ENCODE data around the gene RPS15. TPM values are rescaled to one million over a fixed set of nuclear protein-coding genes. Genes with fewer than 3 reads are reported as not detected.

Gene RPS15
- total and polyA plus RNA-seq, 9 of the 15 experiments (the other 6 are each of a cell fraction or from before 2014, with no cell fraction given), result 605 to 2,791 (median 957) TPM

DNA sequence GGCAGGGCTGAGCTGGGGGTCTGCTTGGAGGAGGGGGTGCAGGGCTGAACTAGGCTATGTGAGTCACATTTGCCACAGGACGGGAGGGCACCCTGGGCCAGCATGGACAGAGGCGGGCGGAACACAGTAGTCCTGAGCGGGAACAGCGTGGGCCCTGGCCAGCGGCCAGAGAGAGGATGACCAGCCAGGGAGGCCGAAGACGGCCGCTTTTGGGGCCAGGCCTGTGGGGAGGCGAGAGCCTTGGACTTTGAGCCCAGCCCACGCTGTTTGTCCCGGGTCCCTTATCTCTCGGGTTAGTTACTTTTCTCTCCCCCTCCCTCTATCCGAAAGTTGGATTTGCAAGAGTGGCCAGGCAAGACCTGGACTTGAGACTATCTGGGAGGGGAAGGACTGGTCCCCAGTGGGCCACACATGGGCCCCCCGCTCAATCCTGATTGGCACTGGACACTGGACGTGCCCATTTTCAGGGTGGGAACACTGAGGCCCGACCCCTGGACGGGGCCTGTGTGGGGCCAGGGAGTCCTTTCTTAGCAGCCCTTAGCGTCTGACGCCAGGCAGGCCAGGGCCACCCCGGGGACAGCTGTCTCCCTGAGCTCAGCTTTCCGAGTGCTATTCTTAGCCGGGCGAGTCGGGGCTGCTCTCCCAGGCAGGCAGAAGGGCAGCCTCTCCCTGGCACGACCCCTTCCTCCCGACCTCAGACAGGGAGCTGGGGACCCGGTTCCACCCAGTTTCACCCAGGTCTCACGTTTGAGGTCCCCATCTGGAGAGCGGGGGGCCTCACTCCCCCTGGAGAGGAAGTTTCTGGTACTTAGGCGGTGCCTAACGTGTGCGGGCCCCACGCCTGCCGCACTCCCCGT is 37.7 kb upstream of the RPS15 start (continued):
- TF ChIP-seq, protein P1, sequence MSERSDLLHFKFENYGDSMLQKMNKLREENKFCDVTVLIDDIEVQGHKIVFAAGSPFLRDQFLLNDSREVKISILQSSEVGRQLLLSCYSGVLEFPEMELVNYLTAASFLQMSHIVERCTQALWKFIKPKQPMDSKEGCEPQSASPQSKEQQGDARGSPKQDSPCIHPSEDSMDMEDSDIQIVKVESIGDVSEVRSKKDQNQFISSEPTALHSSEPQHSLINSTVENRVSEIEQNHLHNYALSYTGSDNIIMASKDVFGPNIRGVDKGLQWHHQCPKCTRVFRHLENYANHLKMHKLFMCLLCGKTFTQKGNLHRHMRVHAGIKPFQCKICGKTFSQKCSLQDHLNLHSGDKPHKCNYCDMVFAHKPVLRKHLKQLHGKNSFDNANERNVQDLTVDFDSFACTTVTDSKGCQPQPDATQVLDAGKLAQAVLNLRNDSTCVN (CRISPR knock-in tag; IDR thresholded peaks at IDR 0.05), result no peak
- TF ChIP-seq SRSF3 (IDR thresholded peaks at IDR 0.05; ENCODE audit: insufficient read depth, low read length) (no peak), ZFP1 (CRISPR knock-in tag; IDR thresholded peaks at IDR 0.05) (no peak), PHF8 (IDR thresholded peaks at IDR 0.05; ENCODE audit: borderline replicate concordance, low read length) (no peak), KAT7 (CRISPR knock-in tag; IDR thresholded peaks at IDR 0.05; ENCODE audit: borderline replicate concordance) (no peak), MAFK (IDR thresholded peaks at IDR 0.05; ENCODE audit: low read length) (no peak), ARHGAP35 (IDR thresholded peaks at IDR 0.05; ENCODE audit: partially characterized antibody) (no peak), SNIP1 (IDR thresholded peaks at IDR 0.05; ENCODE audit: low read depth) (no peak), TCF3 (CRISPR knock-in tag; IDR thresholded peaks at IDR 0.05) (no peak), PHF20 (IDR thresholded peaks at IDR 0.05; ENCODE audit: partially characterized antibody) (peak; percentile 57), TBP (optimal IDR thresholded peaks at IDR 0.05; ENCODE audit: low read depth, low read length) (no peak), MCM7 (IDR thresholded peaks at IDR 0.05) (no peak), ELF1 (tag; IDR thresholded peaks at IDR 0.05) (no peak), FIP1L1 (IDR thresholded peaks at IDR 0.05; ENCODE audit: low read depth, low read length, poor library complexity, severe bottlenecking) (no peak)
- TF ChIP-seq, protein P2, sequence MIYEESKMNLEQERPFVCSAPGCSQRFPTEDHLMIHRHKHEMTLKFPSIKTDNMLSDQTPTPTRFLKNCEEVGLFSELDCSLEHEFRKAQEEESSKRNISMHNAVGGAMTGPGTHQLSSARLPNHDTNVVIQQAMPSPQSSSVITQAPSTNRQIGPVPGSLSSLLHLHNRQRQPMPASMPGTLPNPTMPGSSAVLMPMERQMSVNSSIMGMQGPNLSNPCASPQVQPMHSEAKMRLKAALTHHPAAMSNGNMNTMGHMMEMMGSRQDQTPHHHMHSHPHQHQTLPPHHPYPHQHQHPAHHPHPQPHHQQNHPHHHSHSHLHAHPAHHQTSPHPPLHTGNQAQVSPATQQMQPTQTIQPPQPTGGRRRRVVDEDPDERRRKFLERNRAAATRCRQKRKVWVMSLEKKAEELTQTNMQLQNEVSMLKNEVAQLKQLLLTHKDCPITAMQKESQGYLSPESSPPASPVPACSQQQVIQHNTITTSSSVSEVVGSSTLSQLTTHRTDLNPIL (CRISPR knock-in tag; IDR thresholded peaks at IDR 0.05), result no peak
- TF ChIP-seq, protein P3, sequence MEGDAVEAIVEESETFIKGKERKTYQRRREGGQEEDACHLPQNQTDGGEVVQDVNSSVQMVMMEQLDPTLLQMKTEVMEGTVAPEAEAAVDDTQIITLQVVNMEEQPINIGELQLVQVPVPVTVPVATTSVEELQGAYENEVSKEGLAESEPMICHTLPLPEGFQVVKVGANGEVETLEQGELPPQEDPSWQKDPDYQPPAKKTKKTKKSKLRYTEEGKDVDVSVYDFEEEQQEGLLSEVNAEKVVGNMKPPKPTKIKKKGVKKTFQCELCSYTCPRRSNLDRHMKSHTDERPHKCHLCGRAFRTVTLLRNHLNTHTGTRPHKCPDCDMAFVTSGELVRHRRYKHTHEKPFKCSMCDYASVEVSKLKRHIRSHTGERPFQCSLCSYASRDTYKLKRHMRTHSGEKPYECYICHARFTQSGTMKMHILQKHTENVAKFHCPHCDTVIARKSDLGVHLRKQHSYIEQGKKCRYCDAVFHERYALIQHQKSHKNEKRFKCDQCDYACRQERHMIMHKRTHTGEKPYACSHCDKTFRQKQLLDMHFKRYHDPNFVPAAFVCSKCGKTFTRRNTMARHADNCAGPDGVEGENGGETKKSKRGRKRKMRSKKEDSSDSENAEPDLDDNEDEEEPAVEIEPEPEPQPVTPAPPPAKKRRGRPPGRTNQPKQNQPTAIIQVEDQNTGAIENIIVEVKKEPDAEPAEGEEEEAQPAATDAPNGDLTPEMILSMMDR (IDR thresholded peaks at IDR 0.05 in 2 of 3, conservative IDR thresholded peaks at IDR 0.05 in 1 of 3; ENCODE audit: insufficient read depth in 2 of 3, low read depth in 1 of 3, low read length in 3 of 3), result no peak
- TF ChIP-seq, protein P4, sequence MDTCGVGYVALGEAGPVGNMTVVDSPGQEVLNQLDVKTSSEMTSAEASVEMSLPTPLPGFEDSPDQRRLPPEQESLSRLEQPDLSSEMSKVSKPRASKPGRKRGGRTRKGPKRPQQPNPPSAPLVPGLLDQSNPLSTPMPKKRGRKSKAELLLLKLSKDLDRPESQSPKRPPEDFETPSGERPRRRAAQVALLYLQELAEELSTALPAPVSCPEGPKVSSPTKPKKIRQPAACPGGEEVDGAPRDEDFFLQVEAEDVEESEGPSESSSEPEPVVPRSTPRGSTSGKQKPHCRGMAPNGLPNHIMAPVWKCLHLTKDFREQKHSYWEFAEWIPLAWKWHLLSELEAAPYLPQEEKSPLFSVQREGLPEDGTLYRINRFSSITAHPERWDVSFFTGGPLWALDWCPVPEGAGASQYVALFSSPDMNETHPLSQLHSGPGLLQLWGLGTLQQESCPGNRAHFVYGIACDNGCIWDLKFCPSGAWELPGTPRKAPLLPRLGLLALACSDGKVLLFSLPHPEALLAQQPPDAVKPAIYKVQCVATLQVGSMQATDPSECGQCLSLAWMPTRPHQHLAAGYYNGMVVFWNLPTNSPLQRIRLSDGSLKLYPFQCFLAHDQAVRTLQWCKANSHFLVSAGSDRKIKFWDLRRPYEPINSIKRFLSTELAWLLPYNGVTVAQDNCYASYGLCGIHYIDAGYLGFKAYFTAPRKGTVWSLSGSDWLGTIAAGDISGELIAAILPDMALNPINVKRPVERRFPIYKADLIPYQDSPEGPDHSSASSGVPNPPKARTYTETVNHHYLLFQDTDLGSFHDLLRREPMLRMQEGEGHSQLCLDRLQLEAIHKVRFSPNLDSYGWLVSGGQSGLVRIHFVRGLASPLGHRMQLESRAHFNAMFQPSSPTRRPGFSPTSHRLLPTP (IDR thresholded peaks at IDR 0.05; ENCODE audit: borderline replicate concordance, extremely low read depth, insufficient read length), result no peak
- TF ChIP-seq, protein P5, sequence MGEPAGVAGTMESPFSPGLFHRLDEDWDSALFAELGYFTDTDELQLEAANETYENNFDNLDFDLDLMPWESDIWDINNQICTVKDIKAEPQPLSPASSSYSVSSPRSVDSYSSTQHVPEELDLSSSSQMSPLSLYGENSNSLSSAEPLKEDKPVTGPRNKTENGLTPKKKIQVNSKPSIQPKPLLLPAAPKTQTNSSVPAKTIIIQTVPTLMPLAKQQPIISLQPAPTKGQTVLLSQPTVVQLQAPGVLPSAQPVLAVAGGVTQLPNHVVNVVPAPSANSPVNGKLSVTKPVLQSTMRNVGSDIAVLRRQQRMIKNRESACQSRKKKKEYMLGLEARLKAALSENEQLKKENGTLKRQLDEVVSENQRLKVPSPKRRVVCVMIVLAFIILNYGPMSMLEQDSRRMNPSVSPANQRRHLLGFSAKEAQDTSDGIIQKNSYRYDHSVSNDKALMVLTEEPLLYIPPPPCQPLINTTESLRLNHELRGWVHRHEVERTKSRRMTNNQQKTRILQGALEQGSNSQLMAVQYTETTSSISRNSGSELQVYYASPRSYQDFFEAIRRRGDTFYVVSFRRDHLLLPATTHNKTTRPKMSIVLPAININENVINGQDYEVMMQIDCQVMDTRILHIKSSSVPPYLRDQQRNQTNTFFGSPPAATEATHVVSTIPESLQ (CRISPR knock-in tag; IDR thresholded peaks at IDR 0.05), result no peak

All from K562 (cell line).